Panc1 (cell line): ENCODE results near the gene HS3ST3A1. TPM values are rescaled to one million over a fixed set of nuclear protein-coding genes. Genes with fewer than 3 reads are reported as not detected.

Source experiments
- ATAC-seq: fragments of 200-7000 bp; cut with Tn5 transposase; 2 replicates; pipeline ENCODE4 v1.9.1; 2020; ENCODE audit warnings: mild to moderate bottlenecking, moderate library complexity
- BruUV-seq: library from RNA; stranded (reverse); fragments of 400-500 nt; replicated peaks from 2 replicates; lab custom pipeline; 2021; lab: Mats Ljungman, UMichigan
- CTCF ChIA-PET: fragments of 300-600 bp; sonication (Branson Sonifier 250); formaldehyde crosslinking; loops from one replicate; lab custom pipeline; 2022; ENCODE audit warnings: antibody characterized with exemption; lab: Charles Lee
- POLR2A ChIA-PET: fragments of 300-600 bp; sonication (Branson Sonifier 250); formaldehyde crosslinking; loops from one replicate; lab custom pipeline; 2022; ENCODE audit warnings: antibody characterized with exemption; lab: Charles Lee
- DNase-seq: peaks from one replicate; pipeline ENCODE4 v3.0.0-alpha.2; 2010; ENCODE audit warnings: low read depth, low spot score
- H3K27ac ChIP-seq: 2 replicates; pipeline ENCODE4 v1.5.1; 2011; ENCODE audit warnings: mild to moderate bottlenecking, low read length, inconsistent platforms
- H3K27me3 ChIP-seq: fragments of 200-500 bp; sonication (Bioruptor generic); 2 replicates; pipeline ENCODE4 v1.6.0; 2014; ENCODE audit warnings: low read length, inconsistent platforms; ENCODE audit not compliant: control insufficient read depth, insufficient read depth
- H3K36me3 ChIP-seq: fragments of 200-500 bp; sonication (Bioruptor generic); 2 replicates; pipeline ENCODE4 v1.5.1; 2014; ENCODE audit warnings: inconsistent platforms, mild to moderate bottlenecking, low read length, moderate library complexity; ENCODE audit not compliant: control insufficient read depth, insufficient read depth
- H3K4me1 ChIP-seq: 2 replicates; pipeline ENCODE4 v1.5.1; 2011; ENCODE audit warnings: inconsistent platforms, mild to moderate bottlenecking, low read length, moderate library complexity; ENCODE audit not compliant: control insufficient read depth, insufficient read depth
- H3K4me3 ChIP-seq, 2 experiments: 2 replicates each; pipeline ENCODE4 v1.5.1; 2011 to 2012; ENCODE audit warnings: low read depth in 2 of 2, low read length in 2 of 2, mild to moderate bottlenecking in 2 of 2, inconsistent platforms in 1 of 2, moderate library complexity in 1 of 2
- H3K9me3 ChIP-seq: fragments of 200-500 bp; sonication (Bioruptor generic); 2 replicates; pipeline ENCODE4 v1.5.1; 2014; ENCODE audit warnings: low read depth, mild to moderate bottlenecking, inconsistent platforms, low read length, moderate library complexity; ENCODE audit not compliant: control insufficient read depth, insufficient read depth
- POLR2AphosphoS5 ChIP-seq: IDR thresholded peaks from 2 replicates; pipeline ENCODE4 v1.6.1; 2012; ENCODE audit warnings: mild to moderate bottlenecking, low read depth, low read length, moderate library complexity
- SIN3A ChIP-seq: IDR thresholded peaks from 2 replicates; pipeline ENCODE4 v1.6.1; 2012; ENCODE audit warnings: low read depth, mild to moderate bottlenecking, low read length, moderate library complexity, borderline replicate concordance; ENCODE audit not compliant: insufficient read depth
- TCF7L2 ChIP-seq: IDR thresholded peaks from 2 replicates; pipeline ENCODE4 v1.6.1; 2011; ENCODE audit warnings: mild to moderate bottlenecking, low read depth, low read length, inconsistent platforms
- in situ Hi-C: cut with HindIII; loops from 2 replicates; pipeline ENCODE4 v1.10.0; 2016; ENCODE audit warnings: low sequenced_read_pairs, low pct_unique_long_range_greater_than_20kb
- intact Hi-C: fragments of 100-400 bp; cut with micrococcal nuclease; formaldehyde crosslinking; loops from one replicate; pipeline ENCODE4 v1.10.0; 2022; ENCODE audit not compliant: unreplicated experiment
- total RNA-seq: library from RNA; stranded (reverse); gene quantifications from one replicate; pipeline ENCODE4 v1.2.1, GENCODE V29; 2021; ENCODE audit not compliant: unreplicated experiment
- TF ChIP-seq, protein P1 (sequence below), 2 experiments: IDR thresholded peaks; 2 replicates each; pipeline ENCODE4 v1.6.1; 2011 to 2012; ENCODE audit warnings: low read depth in 2 of 2, control low read depth in 1 of 2, low read length in 1 of 2, mild to moderate bottlenecking in 1 of 2, moderate library complexity in 1 of 2; ENCODE audit not compliant: insufficient read depth in 1 of 2
- TF ChIP-seq, protein P2 (sequence below): fragments of 450-650 bp; IDR thresholded peaks from 2 replicates; pipeline ENCODE4 v1.5.1; 2017; ENCODE audit warnings: mild to moderate bottlenecking

HS3ST3A1 gene
- total RNA-seq, 1 experiment from 2014 or later: 0.31 TPM

DNA sequence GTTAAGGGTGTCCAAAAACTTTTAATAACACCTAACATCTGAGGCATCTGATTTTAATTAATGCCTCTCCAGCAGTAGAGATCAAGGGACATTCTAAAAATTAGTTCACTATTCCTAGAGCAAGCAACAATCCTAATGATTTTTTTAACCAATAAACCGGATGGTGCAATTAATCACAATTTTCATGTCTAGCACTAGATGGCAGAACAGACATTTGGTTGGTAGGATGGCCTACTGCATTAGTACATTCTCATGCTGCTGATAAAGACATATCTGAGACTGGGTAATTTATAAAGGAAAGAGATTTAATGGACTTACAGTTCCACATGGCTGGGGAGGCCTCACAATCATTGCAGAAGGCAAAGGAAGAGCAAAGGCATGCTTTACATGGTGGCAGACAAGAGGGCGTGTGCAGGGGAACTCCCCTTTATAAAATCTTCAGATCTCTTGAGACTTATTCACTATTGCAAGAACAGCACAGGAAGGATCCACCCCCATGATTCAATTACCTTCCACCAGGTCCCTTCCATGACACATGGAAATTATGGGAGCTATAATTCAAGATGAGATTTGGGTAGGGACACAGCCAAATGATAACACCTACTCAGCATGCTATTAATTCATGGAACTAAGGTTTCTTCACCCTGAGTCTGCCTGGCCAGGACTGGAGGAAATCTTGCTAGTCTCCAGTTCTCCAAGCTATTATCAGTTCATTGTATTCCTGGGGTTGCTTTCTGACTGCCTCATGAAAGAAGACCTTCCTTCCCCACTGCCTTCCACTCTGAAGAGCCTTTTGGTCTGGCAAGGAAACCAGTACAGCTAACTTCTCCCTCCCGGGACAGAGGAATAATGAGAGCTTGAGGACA lies 24.8 kb downstream of the HS3ST3A1 start:
- in situ Hi-C loops: no loop called here
- H3K9me3 ChIP-seq: no peaks in the 10 kb centered on the region
- POLR2A ChIA-PET: no interaction called here
- CTCF ChIA-PET: no interaction called here
- no peaks in the 10 kb centered on the region for H3K36me3 ChIP-seq
- H3K4me1 ChIP-seq: no peaks in the 10 kb centered on the region
- no peak overlapping the region for H3K27ac ChIP-seq
- ATAC-seq: no peak
- DNase-seq: no peak
- TF ChIP-seq, protein P1, sequence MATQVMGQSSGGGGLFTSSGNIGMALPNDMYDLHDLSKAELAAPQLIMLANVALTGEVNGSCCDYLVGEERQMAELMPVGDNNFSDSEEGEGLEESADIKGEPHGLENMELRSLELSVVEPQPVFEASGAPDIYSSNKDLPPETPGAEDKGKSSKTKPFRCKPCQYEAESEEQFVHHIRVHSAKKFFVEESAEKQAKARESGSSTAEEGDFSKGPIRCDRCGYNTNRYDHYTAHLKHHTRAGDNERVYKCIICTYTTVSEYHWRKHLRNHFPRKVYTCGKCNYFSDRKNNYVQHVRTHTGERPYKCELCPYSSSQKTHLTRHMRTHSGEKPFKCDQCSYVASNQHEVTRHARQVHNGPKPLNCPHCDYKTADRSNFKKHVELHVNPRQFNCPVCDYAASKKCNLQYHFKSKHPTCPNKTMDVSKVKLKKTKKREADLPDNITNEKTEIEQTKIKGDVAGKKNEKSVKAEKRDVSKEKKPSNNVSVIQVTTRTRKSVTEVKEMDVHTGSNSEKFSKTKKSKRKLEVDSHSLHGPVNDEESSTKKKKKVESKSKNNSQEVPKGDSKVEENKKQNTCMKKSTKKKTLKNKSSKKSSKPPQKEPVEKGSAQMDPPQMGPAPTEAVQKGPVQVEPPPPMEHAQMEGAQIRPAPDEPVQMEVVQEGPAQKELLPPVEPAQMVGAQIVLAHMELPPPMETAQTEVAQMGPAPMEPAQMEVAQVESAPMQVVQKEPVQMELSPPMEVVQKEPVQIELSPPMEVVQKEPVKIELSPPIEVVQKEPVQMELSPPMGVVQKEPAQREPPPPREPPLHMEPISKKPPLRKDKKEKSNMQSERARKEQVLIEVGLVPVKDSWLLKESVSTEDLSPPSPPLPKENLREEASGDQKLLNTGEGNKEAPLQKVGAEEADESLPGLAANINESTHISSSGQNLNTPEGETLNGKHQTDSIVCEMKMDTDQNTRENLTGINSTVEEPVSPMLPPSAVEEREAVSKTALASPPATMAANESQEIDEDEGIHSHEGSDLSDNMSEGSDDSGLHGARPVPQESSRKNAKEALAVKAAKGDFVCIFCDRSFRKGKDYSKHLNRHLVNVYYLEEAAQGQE (IDR thresholded peaks at IDR 0.05; ENCODE audit: insufficient read depth in 1 of 2, low read depth in 2 of 2, low read length in 1 of 2): no peak
- TF ChIP-seq SIN3A (no peak), POLR2AphosphoS5 (no peak), TCF7L2 (no peak)
- TF ChIP-seq, protein P2, sequence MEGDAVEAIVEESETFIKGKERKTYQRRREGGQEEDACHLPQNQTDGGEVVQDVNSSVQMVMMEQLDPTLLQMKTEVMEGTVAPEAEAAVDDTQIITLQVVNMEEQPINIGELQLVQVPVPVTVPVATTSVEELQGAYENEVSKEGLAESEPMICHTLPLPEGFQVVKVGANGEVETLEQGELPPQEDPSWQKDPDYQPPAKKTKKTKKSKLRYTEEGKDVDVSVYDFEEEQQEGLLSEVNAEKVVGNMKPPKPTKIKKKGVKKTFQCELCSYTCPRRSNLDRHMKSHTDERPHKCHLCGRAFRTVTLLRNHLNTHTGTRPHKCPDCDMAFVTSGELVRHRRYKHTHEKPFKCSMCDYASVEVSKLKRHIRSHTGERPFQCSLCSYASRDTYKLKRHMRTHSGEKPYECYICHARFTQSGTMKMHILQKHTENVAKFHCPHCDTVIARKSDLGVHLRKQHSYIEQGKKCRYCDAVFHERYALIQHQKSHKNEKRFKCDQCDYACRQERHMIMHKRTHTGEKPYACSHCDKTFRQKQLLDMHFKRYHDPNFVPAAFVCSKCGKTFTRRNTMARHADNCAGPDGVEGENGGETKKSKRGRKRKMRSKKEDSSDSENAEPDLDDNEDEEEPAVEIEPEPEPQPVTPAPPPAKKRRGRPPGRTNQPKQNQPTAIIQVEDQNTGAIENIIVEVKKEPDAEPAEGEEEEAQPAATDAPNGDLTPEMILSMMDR: no peak; the same call in 1 of the 2 replicates
- H3K4me3 ChIP-seq: no peak overlapping the region
- no TSS peak for BruUV-seq
- H3K27me3 ChIP-seq: no peaks in the 10 kb centered on the region
- intact Hi-C loops: no loop called here

DNA sequence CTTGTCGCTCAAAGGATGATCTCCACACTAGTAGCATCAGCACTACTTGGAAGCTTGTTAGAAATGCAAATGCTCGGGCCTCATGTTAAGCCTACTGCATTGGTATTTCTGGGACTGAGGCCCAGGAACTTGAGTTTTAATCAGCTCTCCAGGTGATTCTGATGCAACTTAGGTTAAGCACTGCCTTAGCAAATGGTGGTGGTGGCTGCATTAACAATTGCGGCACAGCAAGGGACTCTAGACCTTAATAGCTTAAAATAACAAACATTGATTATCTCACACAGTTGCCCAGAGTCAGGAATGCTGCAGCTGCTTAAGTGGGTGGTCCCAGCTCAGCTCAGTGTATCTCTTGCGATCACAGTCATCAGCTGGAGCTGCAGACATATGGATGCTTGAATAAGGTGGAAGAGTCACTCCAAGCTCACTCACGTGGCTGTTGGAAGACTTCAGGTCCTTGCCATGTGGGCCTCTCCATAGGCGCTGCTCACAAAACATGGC lies 25.8 kb downstream of the HS3ST3A1 start:
- ATAC-seq (no peak), DNase-seq (no peak)
- in situ Hi-C loops: no loop called here
- H3K27ac ChIP-seq: no peak overlapping the region
- CTCF ChIA-PET: no interaction called here
- H3K36me3 ChIP-seq: no peaks in the 10 kb centered on the region
- TF ChIP-seq, protein P2: no peak
- TF ChIP-seq, protein P1 (IDR thresholded peaks at IDR 0.05; ENCODE audit: insufficient read depth in 1 of 2, low read depth in 2 of 2, low read length in 1 of 2): no peak
- no peak for TF ChIP-seq SIN3A
- TF ChIP-seq POLR2AphosphoS5: no peak
- TF ChIP-seq TCF7L2: no peak
- no TSS peak for BruUV-seq
- no peaks in the 10 kb centered on the region for H3K9me3 ChIP-seq
- H3K27me3 ChIP-seq: no peaks in the 10 kb centered on the region
- intact Hi-C loops: no loop called here
- POLR2A ChIA-PET: no interaction called here
- no peak overlapping the region for H3K4me3 ChIP-seq
- H3K4me1 ChIP-seq: no peaks in the 10 kb centered on the region
